HepG2 (cell line): Measurements from ENCODE around the gene ARPC1B. TPM values are rescaled to one million over a fixed set of nuclear protein-coding genes. Genes with fewer than 3 reads are reported as not detected.

Source experiments
- DBP ChIP-seq: sonication (generic); formaldehyde crosslinking; IDR thresholded peaks from 2 replicates; pipeline ENCODE4 v1.4.0; 2020; ENCODE audit warnings: missing genetic modification reagents; ENCODE audit errors: not compliant biosample characterization
- ELF1 ChIP-seq: sonication (generic); formaldehyde crosslinking; IDR thresholded peaks from 2 replicates; pipeline ENCODE4 v1.4.0; 2020; ENCODE audit warnings: missing genetic modification reagents
- FUBP1 ChIP-seq: sonication (generic); formaldehyde crosslinking; IDR thresholded peaks from 2 replicates; pipeline ENCODE4 v1.5.1; 2020; ENCODE audit warnings: missing genetic modification reagents, mild to moderate bottlenecking, borderline replicate concordance
- GPN1 ChIP-seq: sonication (generic); formaldehyde crosslinking; IDR thresholded peaks from 2 replicates; pipeline ENCODE4 v1.5.1; 2020; ENCODE audit warnings: missing genetic modification reagents, borderline replicate concordance
- HNF1B ChIP-seq: sonication (generic); formaldehyde crosslinking; IDR thresholded peaks from 2 replicates; pipeline ENCODE4 v1.5.1; 2020; ENCODE audit warnings: mild to moderate bottlenecking, moderate library complexity, missing genetic modification reagents
- KAT7 ChIP-seq: IDR thresholded peaks from 2 replicates; pipeline ENCODE4 v1.6.1; 2018; ENCODE audit warnings: borderline replicate concordance, missing compliant biosample characterization
- KLF16 ChIP-seq, 2 experiments: sonication (generic) in 1 of 2; formaldehyde crosslinking in 1 of 2; IDR thresholded peaks; 2 replicates each; pipeline versions ENCODE4 v1.6.1 to v1.8.0; 2016 to 2023; ENCODE audit warnings: missing genetic modification reagents in 2 of 2, missing compliant biosample characterization in 1 of 2
- KMT2B ChIP-seq: IDR thresholded peaks from 2 replicates; pipeline ENCODE4 v1.6.1; 2016; ENCODE audit warnings: missing genetic modification reagents, missing compliant biosample characterization
- MZF1 ChIP-seq: sonication (generic); formaldehyde crosslinking; IDR thresholded peaks from 2 replicates; pipeline ENCODE4 v1.8.1; 2023; ENCODE audit warnings: mild to moderate bottlenecking, missing genetic modification reagents, borderline replicate concordance
- PITX1 ChIP-seq: sonication (generic); formaldehyde crosslinking; IDR thresholded peaks from 2 replicates; pipeline ENCODE4 v1.5.1; 2020; ENCODE audit warnings: mild to moderate bottlenecking, missing genetic modification reagents
- RBM22 ChIP-seq: fragments of 200-400 bp; formaldehyde crosslinking; optimal IDR thresholded peaks from 2 replicates; pipeline ENCODE3; 2017; ENCODE audit warnings: mild to moderate bottlenecking, low read length, moderate library complexity
- SNAPC2 ChIP-seq: sonication (generic); formaldehyde crosslinking; IDR thresholded peaks from 2 replicates; pipeline ENCODE4 v1.8.1; 2022; ENCODE audit warnings: mild to moderate bottlenecking, missing genetic modification reagents
- TFDP1 ChIP-seq: IDR thresholded peaks from 2 replicates; pipeline ENCODE4 v1.6.1; 2016; ENCODE audit warnings: missing compliant biosample characterization, missing genetic modification reagents, borderline replicate concordance
- U2AF2 ChIP-seq: fragments of 200-400 bp; formaldehyde crosslinking; IDR thresholded peaks from 2 replicates; pipeline ENCODE4 v1.6.1; 2017; ENCODE audit warnings: low read depth, mild to moderate bottlenecking, low read length
- ZC3H13 ChIP-seq: sonication (generic); formaldehyde crosslinking; IDR thresholded peaks from 2 replicates; pipeline ENCODE4 v1.8.1; 2023; ENCODE audit warnings: mild to moderate bottlenecking, missing genetic modification reagents, moderate library complexity
- ZFP37 ChIP-seq: sonication (generic); formaldehyde crosslinking; IDR thresholded peaks from 2 replicates; pipeline ENCODE4 v1.4.0; 2020; ENCODE audit warnings: missing genetic modification reagents, borderline replicate concordance
- ZNF18 ChIP-seq: sonication (generic); formaldehyde crosslinking; IDR thresholded peaks from 2 replicates; pipeline ENCODE4 v1.8.0; 2022; ENCODE audit warnings: mild to moderate bottlenecking, missing genetic modification reagents; ENCODE audit not compliant: insufficient replicate concordance
- ZNF33B ChIP-seq: sonication (generic); formaldehyde crosslinking; IDR thresholded peaks from 2 replicates; pipeline ENCODE4 v1.5.1; 2020; ENCODE audit warnings: mild to moderate bottlenecking, missing genetic modification reagents
- ZNF432 ChIP-seq: sonication (generic); formaldehyde crosslinking; IDR thresholded peaks from 2 replicates; pipeline ENCODE4 v1.5.0; 2020; ENCODE audit warnings: missing genetic modification reagents, mild to moderate bottlenecking, borderline replicate concordance
- ZNF501 ChIP-seq: sonication (generic); formaldehyde crosslinking; IDR thresholded peaks from 2 replicates; pipeline ENCODE4 v1.5.1; 2020; ENCODE audit warnings: mild to moderate bottlenecking, moderate library complexity, missing genetic modification reagents
- ZNF563 ChIP-seq: sonication (generic); formaldehyde crosslinking; IDR thresholded peaks from 2 replicates; pipeline ENCODE4 v1.8.0; 2022; ENCODE audit warnings: mild to moderate bottlenecking, moderate library complexity, missing genetic modification reagents
- ZNF724P ChIP-seq: sonication (generic); formaldehyde crosslinking; IDR thresholded peaks from 2 replicates; pipeline ENCODE4 v1.8.0; 2022; ENCODE audit warnings: missing genetic modification reagents, borderline replicate concordance
- polyA plus RNA-seq, 8 experiments: library from polyadenylated mRNA; depleted of rRNA in 3 of 8; stranded (reverse) in 7 of 8; unstranded in 1 of 8; fragments of >200 nt; fragmentation: Illumina TruSeq in 4 of 8; extraction: Trizol in 4 of 8; gene quantifications; 2 replicates each; pipeline versions ENCODE4 v1.2.1 to v1.2.3, GENCODE V29; 2011 to 2016; ENCODE audit warnings: low read depth in 4 of 8, missing spikeins in 1 of 8, mixed read lengths in 1 of 8; ENCODE audit not compliant: insufficient read depth in 1 of 8
- total RNA-seq, 5 experiments: library from RNA; depleted of rRNA; stranded (reverse); fragments of >200 nt; fragmentation: Illumina TruSeq; extraction: Trizol; gene quantifications; 2 replicates each; pipeline ENCODE4 v1.2.3, GENCODE V29; 2016; ENCODE audit warnings: low read depth in 1 of 5

ARPC1B gene
- total and polyA plus RNA-seq, 2 of the 13 experiments (the other 11 are each of a cell fraction or from before 2014, with no cell fraction given), result 72.9 to 89.1 TPM

- TF ChIP-seq FUBP1 (CRISPR knock-in tag), result no peak
- TF ChIP-seq KLF16 (CRISPR knock-in tag; IDR thresholded peaks at IDR 0.05), result peak in 1 of 2 experiments; percentile 77; a peak in 2 of 4 replicates
- no peak for TF ChIP-seq SNAPC2 (CRISPR knock-in tag)
- TF ChIP-seq MZF1 (CRISPR knock-in tag), result 0 out of 2 replicates have a peak, but pooled peaks have one; percentile 55
- TF ChIP-seq PITX1, result peak; percentile 82
- TF ChIP-seq ELF1 (CRISPR knock-in tag), result peak; percentile 99
- TF ChIP-seq ZNF432 (CRISPR knock-in tag), result no peak
- no peak for TF ChIP-seq ZNF724P (CRISPR knock-in tag)
- TF ChIP-seq KMT2B, result peak; percentile 69
- TF ChIP-seq KAT7 (CRISPR knock-in tag), result no peak
- TF ChIP-seq ZNF501 (CRISPR knock-in tag), result peak; percentile 75; the same call in 1 of the 2 replicates
- TF ChIP-seq ZC3H13, result peak; percentile 62; the same call in 1 of the 2 replicates
- no peak for TF ChIP-seq RBM22
- no peak for TF ChIP-seq ZNF18
- no peak for TF ChIP-seq U2AF2
- 0 out of 2 replicates have a peak, but pooled peaks have one; percentile 33 for TF ChIP-seq ZNF33B (CRISPR knock-in tag)
- TF ChIP-seq DBP, result no peak
- TF ChIP-seq HNF1B (CRISPR knock-in tag), result peak; percentile 64
- TF ChIP-seq ZFP37 (CRISPR knock-in tag), result no peak
- TF ChIP-seq GPN1 (CRISPR knock-in tag), result no peak
- TF ChIP-seq ZNF563, result no peak
- peak; percentile 37; the same call in 1 of the 2 replicates for TF ChIP-seq TFDP1 (CRISPR knock-in tag)
These were observed 2.0 kb upstream of the ARPC1B start (continued) for GRCh38 chr7:99372275-99373090.
